Lower leg skin (tissue), 3 donors: Measurements from ENCODE around the gene CEP170B.

Source experiments
- CTCF ChIP-seq, 3 donors: fragments of 450-650 bp; IDR thresholded peaks; one replicate each; pipeline ENCODE4 v1.5.1; 2016; ENCODE audit warnings: antibody characterized with exemption in 3 of 3, mild to moderate bottlenecking in 3 of 3, moderate library complexity in 2 of 3
- POLR2A ChIP-seq, 2 donors: fragments of 450-650 bp; IDR thresholded peaks; one replicate each; pipeline ENCODE4 v1.6.1; 2016 to 2017; ENCODE audit warnings: antibody characterized with exemption in 2 of 2, mild to moderate bottlenecking in 1 of 2, moderate library complexity in 1 of 2

- TF ChIP-seq CTCF (IDR thresholded peaks at IDR 0.05) (no peak), POLR2A (IDR thresholded peaks at IDR 0.05) (no peak)
These were observed 5.2 kb upstream of the CEP170B start for GRCh38 chr14:104859900-104860299.
